ENCODE data around the gene CALCA. TPM values are rescaled to one million over a fixed set of nuclear protein-coding genes. Genes with fewer than 3 reads are reported as not detected.

The CALCA gene
- not detected in 2 replicates for total RNA-seq

GRCh38 chr11:14971865-14972580 is at the start of gene CALCA:
TSS of gene CALCA (minus strand) at chr11:14972351. CDS start at chr11:14971192, 1,159 bp downstream.

Other genes with a start within 250 kb of the CALCA start
- gene CYP2R1, start 80.1 kb downstream of the CALCA start, total RNA-seq: 8.5 and 13.0 TPM in 2 replicates
- gene CALCB, start 101.2 kb upstream of the CALCA start, total RNA-seq: under 0.01 TPM in 1 of 2 replicates, not detected in the other
- 0.09 and 1.2 TPM in 2 replicates for gene INSC, start 142.6 kb upstream of the CALCA start, total RNA-seq